Measurements from ENCODE around the gene TAC4. TPM values are rescaled to one million over a fixed set of nuclear protein-coding genes. Genes with fewer than 3 reads are reported as not detected.

The TAC4 gene
- total and polyA plus RNA-seq, 2 donors (not counting 1 experiment from before 2014, with no cell fraction given), result not detected

GRCh38 chr17:49862781-49863331 is 15.0 kb upstream of the TAC4 start:
- TF ChIP-seq EZH2 (IDR thresholded peaks at IDR 0.05; ENCODE audit: low read length, missing control alignments) (no peak), CTCF (conservative IDR thresholded peaks at IDR 0.05 in 1 of 2, IDR thresholded peaks at IDR 0.05 in 1 of 2; ENCODE audit: low read depth in 1 of 2, low read length in 2 of 2) (no peak)
- no peak overlapping the region for H3K4me3 ChIP-seq (replicated peaks in 1 of 4; ENCODE audit: control extremely low read depth in 1 of 4, insufficient read depth in 1 of 4, low read depth in 3 of 4, low read length in 4 of 4)
- H3K79me2 ChIP-seq (ENCODE audit: control insufficient read depth, insufficient read depth, low read length), result no peaks in the 10 kb centered on the region
- no peaks in the 10 kb centered on the region for H3K36me3 ChIP-seq (ENCODE audit: control insufficient read depth, insufficient read depth, low read length)
- no peak overlapping the region for H2AFZ ChIP-seq (ENCODE audit: low read length)
- DNase-seq (ENCODE audit: low read depth in 2 of 2), result no peak
- no peaks in the 10 kb centered on the region for H3K4me1 ChIP-seq (ENCODE audit: control insufficient read depth, extremely low read depth, insufficient read depth, low read length)
- H3K27ac ChIP-seq (ENCODE audit: insufficient read depth, low read length), result no peak overlapping the region
- H4K20me1 ChIP-seq (ENCODE audit: control insufficient read depth, extremely low read depth, insufficient read depth, low read length), result no peaks in the 10 kb centered on the region
- H3K9ac ChIP-seq (ENCODE audit: insufficient read depth, low read length), result no peak overlapping the region
- H3K27me3 ChIP-seq (ENCODE audit: control insufficient read depth, insufficient read depth, low read length), result peaks cover 17% of the 10 kb centered on the region
- no peaks in the 10 kb centered on the region for H3K9me3 ChIP-seq (ENCODE audit: control insufficient read depth, insufficient read depth, low read depth, low read length)
- H3K4me2 ChIP-seq (ENCODE audit: extremely low read depth, insufficient read depth, low read length), result no peak overlapping the region

- Histone ChIP-seq H2AFZ (ENCODE audit: low read length) (no peak overlapping the region), H3K36me3 (ENCODE audit: control insufficient read depth, insufficient read depth, low read length) (no peaks in the 10 kb centered on the region)
- DNase-seq (ENCODE audit: low read depth in 2 of 2), result peak; percentile 25 to 34
These were observed 13.4 kb upstream of the TAC4 start for GRCh38 chr17:49861150-49861884.

More at GRCh38 chr17:49861150-49861884, 13.4 kb upstream of the TAC4 start:
- no peaks in the 10 kb centered on the region for H3K79me2 ChIP-seq (ENCODE audit: control insufficient read depth, insufficient read depth, low read length)
- no peak overlapping the region for H3K27ac ChIP-seq (ENCODE audit: insufficient read depth, low read length)
- H4K20me1 ChIP-seq (ENCODE audit: control insufficient read depth, extremely low read depth, insufficient read depth, low read length), result no peaks in the 10 kb centered on the region
- TF ChIP-seq EZH2 (IDR thresholded peaks at IDR 0.05; ENCODE audit: low read length, missing control alignments), result no peak
- peak; percentile 81 to 88 for TF ChIP-seq CTCF (conservative IDR thresholded peaks at IDR 0.05 in 1 of 2, IDR thresholded peaks at IDR 0.05 in 1 of 2; ENCODE audit: low read depth in 1 of 2, low read length in 2 of 2)
- H3K27me3 ChIP-seq (ENCODE audit: control insufficient read depth, insufficient read depth, low read length), result peaks cover 8% of the 10 kb centered on the region
- no peak overlapping the region for H3K9ac ChIP-seq (ENCODE audit: insufficient read depth, low read length)
- H3K4me3 ChIP-seq (replicated peaks in 1 of 4; ENCODE audit: control extremely low read depth in 1 of 4, insufficient read depth in 1 of 4, low read depth in 3 of 4, low read length in 4 of 4), result no peak overlapping the region
- H3K4me2 ChIP-seq (ENCODE audit: extremely low read depth, insufficient read depth, low read length), result no peak overlapping the region
- H3K4me1 ChIP-seq (ENCODE audit: control insufficient read depth, extremely low read depth, insufficient read depth, low read length), result no peaks in the 10 kb centered on the region
- H3K9me3 ChIP-seq (ENCODE audit: control insufficient read depth, insufficient read depth, low read depth, low read length), result no peaks in the 10 kb centered on the region
